Stimulated activated CD8-positive, alpha-beta memory T cell treated with anti-CD3 and anti-CD28 coated beads, Interleukin-4, amount 100 ng/mL, for 4 hours (primary cell): ENCODE measurements around the gene SALL2.
A peak's percentile ranks its signal among the peaks of the same experiment; 100 is the strongest.

Experiments
- DNase-seq, 2 donors: peaks; one replicate each; pipeline ENCODE4 v3.0.0-alpha.2; 2020; ENCODE audit warnings: low read depth in 2 of 2, low spot score in 1 of 2

The SALL2 gene

GRCh38 chr14:21528381-21529348, 2.5 kb upstream of the SALL2 start:
- DNase-seq, result no peak

- DNase-seq, result no peak
These were observed 1.2 kb upstream of the SALL2 start for GRCh38 chr14:21527318-21527679.

- no peak for DNase-seq
These were observed 649 bp upstream of the SALL2 start for GRCh38 chr14:21526672-21527317.

DNA sequence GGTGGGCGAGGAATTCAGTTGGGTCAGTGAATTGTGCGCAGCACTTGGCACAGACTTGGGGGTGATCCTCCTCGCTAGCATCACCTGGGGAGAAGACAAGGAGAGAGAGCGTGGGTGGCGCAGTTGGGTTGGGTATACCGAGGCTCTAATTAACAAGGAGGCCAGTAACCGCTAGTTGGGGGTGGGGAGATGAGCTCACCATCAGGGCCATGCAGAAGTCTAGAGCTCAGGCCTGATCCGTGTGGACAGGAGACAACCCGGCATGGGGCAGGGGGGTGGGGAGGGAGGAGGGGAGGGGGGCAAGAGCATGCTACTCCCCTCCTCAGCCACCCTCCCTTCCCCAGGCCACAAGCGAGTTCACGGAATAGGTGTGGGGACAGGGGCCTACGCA, 580 bp downstream of the SALL2 start:
- DNase-seq, result no peak

DNA sequence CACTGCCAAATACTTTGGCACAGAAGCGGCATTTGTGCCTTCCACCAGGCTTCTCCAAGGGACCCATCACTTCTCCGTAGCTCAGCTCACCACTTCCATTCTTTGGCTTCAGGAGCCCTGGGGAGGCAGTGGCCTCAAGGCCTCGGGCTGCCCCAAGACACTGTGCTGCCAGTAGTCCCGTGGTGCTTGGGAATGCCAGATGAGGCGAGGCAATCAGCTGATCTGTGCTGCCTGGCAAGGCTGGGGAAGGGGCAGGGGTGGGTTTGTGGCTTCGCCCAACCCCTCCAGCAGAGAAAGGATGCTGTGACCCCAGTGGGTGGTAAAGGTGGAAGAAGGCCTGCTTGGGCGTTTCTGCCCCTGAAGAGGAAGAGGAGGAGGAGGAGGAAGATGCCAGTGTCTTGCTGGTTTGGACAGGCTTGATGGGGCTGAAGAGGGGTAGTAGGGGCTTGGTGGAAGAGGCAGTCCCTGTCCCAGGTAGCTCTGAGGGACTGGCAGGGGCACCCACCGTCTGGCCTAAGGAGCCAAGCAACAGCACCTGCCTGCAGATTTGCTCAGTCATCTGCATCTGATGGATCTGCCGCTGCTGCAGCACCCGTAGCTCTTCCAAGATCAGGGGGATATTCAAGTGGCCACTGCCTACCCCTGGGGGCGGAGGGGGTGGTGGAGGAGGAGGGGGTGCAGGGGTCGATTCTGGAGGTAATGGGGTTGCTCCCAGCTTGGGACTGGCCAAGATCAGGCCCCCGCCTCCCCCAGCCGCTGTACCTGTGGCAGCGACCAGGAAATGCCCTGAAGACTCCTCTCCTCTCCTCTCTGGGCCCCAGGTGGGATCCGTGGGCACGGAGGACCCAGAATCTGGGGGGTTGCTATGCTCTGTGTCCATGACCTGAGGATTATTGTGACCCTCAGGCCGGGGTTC, 1.3 kb downstream of the SALL2 start:
- no peak for DNase-seq

- DNase-seq, result no peak
These were observed 2.9 kb downstream of the SALL2 start for GRCh38 chr14:21523203-21523602.

GRCh38 chr14:21521501-21521900, 4.6 kb downstream of the SALL2 start:
- DNase-seq, result no peak

- DNase-seq, result no peak
These were observed 5.4 kb downstream of the SALL2 start for GRCh38 chr14:21520767-21521166.

DNA sequence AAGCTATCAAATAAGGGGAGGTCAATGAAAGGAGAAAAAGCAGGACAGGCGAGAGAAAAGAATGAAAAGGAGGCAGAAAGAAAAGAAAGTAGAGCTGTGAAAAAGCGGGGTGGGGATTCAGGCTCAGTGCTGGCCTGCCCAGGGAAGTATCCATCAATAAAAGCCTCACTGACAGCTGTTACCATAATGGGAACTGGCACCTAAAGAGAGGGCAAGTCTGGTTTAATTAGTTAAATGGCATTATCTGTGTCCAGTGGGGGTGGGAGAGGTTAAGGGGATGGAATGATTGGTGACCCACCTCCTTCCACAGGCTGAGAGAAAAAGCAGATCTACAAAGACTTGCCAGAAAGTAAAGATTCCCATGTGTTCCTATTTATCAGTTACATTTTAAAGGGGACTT, 7.4 kb downstream of the SALL2 start:
- DNase-seq, result no peak

GRCh38 chr14:21514341-21514740, 11.8 kb downstream of the SALL2 start:
- no peak for DNase-seq

- DNase-seq, result peak; percentile 82 to 88
These were observed 15.2 kb downstream of the SALL2 start, which contains the start of gene METTL3 for GRCh38 chr14:21510735-21511657. TSS of gene METTL3 (minus strand) at chr14:21511340. CDS start at chr14:21511223, 117 bp downstream.

GRCh38 chr14:21509432-21510143, 16.6 kb downstream of the SALL2 start:
- DNase-seq, result no peak

- DNase-seq, result no peak
These were observed 19.6 kb downstream of the SALL2 start for GRCh38 chr14:21506557-21506956.

DNA sequence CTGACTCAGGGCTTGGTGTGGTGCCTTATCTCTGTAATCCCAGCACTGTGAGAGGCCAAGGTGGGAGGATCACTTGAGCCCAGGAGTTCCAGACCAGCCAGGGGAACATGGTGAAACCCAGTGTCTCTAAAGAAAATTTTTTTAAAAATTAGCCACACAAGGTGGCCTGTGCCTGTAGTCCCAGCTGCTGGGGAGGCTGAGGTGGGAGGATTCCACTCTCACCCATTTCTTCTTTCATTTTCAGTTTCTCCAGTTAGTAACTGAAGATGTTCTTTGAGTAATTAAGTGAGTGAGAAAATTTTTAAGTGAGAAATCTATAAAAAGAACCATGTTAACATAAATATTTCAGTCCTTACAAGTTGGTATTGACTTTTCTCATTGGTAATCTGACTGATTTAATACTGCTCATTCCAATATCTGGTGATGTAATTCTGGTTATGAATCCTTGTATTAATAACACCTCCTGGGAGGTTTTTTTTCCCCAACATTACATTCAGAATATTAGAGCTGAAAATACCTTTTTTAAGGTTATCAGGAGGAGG, 21.1 kb downstream of the SALL2 start:
- no peak for DNase-seq

DNA sequence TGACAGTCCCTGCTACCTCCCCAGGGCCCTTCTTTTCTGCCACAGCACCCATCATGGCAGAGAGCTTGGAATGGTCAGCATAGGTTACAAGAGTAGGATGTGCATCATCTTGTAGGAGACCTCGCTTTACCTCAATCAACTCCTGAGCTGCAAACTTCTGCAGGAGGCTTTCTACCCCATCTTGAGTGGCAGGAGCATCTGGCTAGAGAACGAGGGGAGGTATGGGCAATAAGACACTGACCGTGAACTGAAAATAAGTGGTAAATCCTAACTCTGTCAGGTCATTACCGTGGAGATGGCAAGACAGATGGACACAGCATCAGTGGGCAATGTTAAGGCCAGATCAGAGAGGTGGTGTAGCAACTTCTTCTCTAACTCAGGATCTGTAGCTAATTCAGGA, 22.8 kb downstream of the SALL2 start:
- no peak for DNase-seq

DNA sequence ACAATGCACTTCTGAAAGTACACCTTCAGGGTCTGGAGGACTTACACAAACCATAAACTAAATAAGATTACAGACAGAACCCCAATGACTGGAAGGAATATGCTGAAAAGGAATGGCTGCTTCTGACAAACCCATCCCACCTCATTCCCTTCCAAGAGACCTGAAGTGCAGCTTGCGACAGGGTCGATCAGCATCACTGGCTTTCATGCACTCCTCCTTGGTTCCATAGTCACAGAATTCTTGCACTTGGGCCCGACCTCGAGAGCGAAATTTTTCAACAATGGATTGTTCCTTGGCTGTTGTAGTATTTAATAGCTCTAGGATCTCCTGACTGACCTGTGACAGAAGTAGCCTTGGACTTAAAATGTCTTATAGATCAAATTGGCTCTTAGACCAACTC, 24.6 kb downstream of the SALL2 start:
- DNase-seq, result no peak

DNA sequence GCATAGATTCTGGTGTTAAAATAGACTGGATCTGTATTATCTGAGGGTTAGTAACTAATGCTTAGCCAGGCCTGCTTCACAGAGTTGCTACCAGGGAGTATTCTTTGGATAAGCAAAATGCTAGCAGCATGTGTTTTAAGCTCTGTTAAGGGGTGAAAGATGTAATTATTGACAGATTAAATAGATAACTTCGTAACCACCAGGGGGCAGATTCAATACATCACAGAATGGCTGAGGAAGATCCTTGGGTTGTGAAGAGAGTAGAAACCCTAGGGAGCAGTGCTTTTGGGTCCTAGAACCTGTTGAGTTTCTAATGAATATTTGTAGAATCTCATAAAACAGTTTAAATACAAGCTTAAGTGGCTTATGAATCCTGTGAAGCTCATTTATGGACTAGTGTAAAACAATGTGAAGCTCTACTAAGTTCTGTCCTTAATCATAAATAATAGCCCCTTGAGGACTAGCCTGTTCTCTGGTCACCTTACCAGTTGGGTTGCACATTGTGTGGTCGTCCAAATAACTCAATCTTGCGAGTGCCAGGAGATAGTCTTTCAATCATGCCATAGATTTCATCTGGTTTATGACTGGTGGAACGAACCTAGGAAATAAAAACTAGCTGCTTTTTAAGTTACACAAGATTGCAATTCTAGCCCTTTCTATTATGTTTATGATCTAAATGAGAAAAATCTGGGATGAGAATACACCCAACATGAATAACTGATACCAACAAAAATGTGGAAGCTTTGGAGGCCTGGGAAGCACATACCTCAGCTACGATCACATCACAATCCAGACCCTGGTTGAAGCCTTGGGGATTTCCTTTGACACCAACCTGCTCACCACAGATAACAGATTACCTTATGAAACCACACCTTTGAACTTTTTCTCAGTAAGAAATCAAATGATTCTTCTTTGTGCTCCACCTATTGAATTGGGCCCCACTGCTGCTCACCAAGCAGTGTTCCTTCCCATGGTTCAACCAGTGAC, 27.3 kb downstream of the SALL2 start:
- no peak for DNase-seq

DNA sequence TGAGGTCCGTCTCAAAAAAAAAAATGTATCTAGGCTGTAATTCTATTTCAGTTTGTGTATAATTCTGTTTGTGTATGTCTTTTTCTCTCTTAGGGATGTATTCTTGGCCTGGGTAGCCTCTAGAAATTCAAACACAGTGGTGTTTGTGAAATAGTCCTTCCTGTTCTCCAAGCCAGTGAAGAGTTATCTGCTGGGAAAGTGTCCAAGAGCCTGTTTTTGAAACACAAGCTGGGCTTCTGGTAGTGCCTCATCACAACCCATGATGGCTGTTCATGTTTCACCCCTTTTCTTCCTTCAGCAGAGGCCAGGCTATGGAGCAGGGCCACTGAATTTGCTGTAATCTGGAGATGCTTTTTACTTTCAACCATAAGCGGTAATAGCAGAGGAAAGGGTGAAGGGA, 29.7 kb downstream of the SALL2 start:
- DNase-seq, result no peak
